NCI-H2227 treated with DMSO at 0.1 percent for 48 hours (cell line): ENCODE data around the gene CEP63.

Experiments
- DNase-seq: peaks from one replicate; lab custom pipeline; 2025; lab: John Stamatoyannopoulos, UW

Gene CEP63

GRCh38 chr3:134485718-134486576 is at the start of gene CEP63, which contains the start of gene ANAPC13:
CEP63 (plus strand) TSS chr3:134486057; CDS start chr3:134495321, 9,264 bp downstream.
ANAPC13 (minus strand) TSS chr3:134485985; CDS start chr3:134482904, 3,081 bp downstream.
- DNase-seq = peak; percentile 94

- no peak for DNase-seq
These were observed 48.6 kb upstream of the CEP63 start for GRCh38 chr3:134437211-134437752.

- no peak for DNase-seq
These were observed 44.5 kb upstream of the CEP63 start for GRCh38 chr3:134441321-134441720.

- no peak for DNase-seq
These were observed 44.0 kb upstream of the CEP63 start for GRCh38 chr3:134441821-134442220.

DNA sequence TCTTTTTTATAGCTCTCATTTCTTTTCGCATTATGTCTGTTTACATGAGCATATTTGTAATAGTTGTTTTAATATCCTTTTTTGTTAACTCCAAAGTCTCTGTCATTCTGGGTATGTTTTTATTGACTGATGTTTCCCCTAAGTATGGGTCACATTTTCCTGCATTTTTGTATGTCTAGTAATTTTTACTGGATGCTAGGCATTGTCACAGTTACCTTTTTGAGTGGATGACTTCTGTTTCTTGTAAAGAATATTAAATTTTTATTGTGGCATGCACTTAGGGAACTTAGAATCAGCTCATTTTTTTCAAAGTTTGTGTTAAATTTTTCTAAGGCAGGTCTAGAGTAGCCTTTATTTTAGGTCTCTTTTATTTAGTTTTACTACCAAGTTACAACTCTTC is 40.8 kb upstream of the CEP63 start:
- no peak for DNase-seq

GRCh38 chr3:134445636-134446035 is 40.2 kb upstream of the CEP63 start:
- DNase-seq = no peak

- DNase-seq = no peak
These were observed 39.1 kb upstream of the CEP63 start for GRCh38 chr3:134446800-134447199.

DNA sequence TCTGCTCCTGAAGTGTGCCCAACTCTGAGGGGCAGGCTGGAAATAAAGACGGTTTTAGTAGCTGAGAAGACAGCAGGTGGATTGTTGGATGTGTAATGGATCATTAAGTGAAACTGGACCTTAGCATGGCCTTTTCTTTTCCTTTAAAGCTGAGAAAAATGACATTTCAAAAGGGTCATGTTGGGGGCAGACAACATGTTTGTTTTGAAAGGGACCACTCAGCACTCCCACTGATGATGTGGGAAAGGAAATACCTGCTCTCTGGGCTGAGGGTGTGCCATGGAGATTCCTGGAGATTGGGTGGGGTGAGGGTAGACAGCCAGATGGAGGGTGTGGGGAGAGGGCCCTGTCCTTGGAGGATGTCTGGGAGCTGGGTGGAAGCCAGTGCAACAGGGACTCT is 38.5 kb upstream of the CEP63 start:
- DNase-seq = no peak

- DNase-seq = no peak
These were observed 37.2 kb upstream of the CEP63 start for GRCh38 chr3:134448664-134449063.

DNA sequence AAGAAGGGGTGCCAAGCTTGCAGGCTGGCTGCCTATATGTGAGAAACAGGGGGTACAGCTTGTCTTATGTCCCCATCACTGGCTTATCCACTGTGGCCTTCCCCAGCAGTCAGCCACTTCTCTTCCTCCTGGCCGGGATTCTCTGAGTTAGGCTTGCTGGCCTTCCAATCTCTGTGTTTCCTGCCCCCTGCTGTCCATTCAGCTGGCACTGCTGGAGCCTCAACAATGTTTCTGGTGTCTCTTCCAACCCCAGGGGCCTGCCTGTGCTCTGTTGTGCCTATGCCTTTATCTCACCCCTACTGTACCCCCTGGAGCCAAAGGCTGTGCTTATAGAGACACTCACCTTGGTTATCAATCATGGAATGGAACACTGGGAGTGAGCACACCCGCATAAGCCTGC is 36.6 kb upstream of the CEP63 start:
- no peak for DNase-seq

DNA sequence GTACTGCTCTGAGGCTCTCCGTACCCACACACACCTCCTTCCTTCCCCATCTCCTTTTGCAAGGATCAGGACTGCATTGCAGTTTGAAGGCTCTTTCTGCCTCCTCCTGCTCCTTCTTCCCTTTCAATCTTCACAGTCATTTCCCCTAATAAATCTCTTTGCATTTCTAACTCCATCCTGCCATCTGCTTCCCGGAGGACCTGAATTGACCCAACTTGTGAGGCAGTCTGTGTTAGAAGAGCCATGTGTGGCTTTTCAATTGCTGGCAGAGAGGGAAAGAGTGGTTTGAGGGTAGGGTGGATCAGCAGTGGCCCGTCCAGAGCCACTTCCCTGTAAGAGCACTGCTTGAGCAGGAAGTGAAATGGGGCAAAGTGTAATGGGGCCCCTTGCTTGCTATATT is 35.9 kb upstream of the CEP63 start:
- no peak for DNase-seq

GRCh38 chr3:134453631-134454030 is 32.2 kb upstream of the CEP63 start:
- DNase-seq = no peak

- DNase-seq = no peak
These were observed 28.3 kb upstream of the CEP63 start for GRCh38 chr3:134457376-134458074.

GRCh38 chr3:134458406-134458945 is 27.4 kb upstream of the CEP63 start:
- DNase-seq = no peak

DNA sequence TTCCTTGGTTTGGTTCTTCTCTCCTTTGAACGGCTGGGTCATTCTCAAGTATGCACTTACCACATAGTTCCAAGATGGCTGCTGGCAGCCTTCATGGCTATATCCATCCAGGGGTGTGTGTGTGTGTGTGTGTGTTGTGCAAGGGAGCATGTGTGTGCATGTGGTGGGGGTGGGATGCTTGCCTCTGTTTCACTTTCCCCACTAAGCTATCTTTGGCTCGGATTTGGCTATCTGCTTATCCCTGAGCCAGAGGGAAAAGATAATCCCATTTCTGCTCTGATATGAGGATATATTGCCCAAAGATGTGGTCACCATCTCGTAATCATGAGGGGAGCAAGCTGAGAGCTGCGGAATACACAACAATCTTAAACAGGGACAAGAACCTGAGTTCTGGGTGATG is 26.3 kb upstream of the CEP63 start:
- no peak for DNase-seq

- no peak for DNase-seq
These were observed 24.9 kb upstream of the CEP63 start for GRCh38 chr3:134460965-134461364.

GRCh38 chr3:134462331-134462941 is 23.4 kb upstream of the CEP63 start:
- DNase-seq = no peak

GRCh38 chr3:134463676-134464063 is 22.2 kb upstream of the CEP63 start:
- DNase-seq = no peak

GRCh38 chr3:134464064-134464688 is 21.7 kb upstream of the CEP63 start:
- no peak for DNase-seq

DNA sequence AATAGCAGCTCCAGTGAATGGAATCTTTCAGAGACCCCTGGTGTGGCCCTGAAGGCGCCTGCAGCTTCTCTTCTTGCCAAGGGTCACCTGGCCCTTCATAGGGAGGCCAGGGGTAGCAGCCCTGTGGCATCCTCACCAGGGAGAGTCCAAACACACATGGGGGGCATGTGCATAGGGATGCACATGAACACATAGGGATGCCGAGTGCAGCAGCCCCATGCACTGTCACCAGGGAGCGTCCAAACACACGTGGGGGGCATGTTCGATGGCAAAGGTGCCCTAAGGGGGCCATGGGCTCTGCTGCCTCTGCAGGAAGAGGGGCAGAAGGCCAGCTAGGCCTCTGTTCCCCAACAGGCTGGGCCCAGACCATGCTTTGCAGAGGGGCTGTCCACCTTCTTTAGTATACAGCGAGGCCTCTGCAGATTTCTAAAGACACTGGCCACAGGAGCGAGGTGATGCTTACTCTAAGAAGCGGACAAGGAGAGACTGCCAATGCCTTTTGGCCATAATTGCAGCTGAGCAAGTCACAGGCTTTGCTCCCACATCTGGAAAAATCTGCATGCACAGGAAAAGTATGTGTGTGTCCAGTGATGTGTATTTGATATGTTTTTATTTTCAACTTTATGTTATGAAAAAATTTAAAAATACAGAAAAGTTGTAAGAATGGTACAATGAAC is 21.0 kb upstream of the CEP63 start:
- DNase-seq = no peak

DNA sequence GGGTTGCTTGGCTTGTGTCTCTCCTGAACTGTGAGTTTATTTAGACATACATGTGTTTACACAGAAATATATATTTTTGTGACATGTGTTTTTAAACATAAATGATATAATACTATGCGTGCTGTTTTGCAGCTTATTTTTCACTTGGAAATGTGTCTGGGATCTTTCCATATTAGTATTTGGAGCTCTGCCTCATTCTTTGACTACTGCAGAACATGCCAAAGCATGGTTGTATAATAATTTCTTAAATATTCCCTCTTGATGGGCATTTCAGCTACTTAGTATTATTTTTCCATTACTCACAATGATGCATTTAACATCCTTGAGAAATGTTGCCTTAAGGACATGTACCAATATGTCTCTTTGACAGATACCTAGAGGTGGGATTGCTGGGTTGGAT is 19.5 kb upstream of the CEP63 start:
- DNase-seq = no peak
